LNCAP (cell line): ENCODE results near the gene ARHGAP15.

Experiments
- TF ChIP-seq, protein P1 (sequence below): fragments of 450-650 bp; IDR thresholded peaks from 2 replicates; pipeline ENCODE4 v1.5.1; 2017; ENCODE audit warnings: mild to moderate bottlenecking

The ARHGAP15 gene

DNA sequence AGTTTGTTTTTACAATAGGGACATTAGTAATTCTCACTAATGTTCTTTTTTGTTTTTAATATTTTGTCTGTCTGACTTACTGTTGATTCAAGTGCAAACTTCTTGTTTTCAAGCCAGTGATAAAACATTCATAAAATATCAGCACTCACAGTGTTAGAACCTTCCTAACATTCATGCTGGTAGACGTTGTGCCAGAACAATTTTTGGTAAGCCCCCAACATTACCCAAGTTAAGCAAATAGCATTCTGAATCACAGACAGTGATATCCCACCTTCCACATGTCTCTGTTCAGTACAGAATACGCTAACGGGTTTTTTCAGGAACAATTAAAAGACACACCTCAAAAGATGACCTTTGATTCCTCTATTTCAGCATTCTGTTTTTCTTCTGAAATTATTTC is 390.3 kb downstream of the ARHGAP15 start:
- TF ChIP-seq, protein P1, sequence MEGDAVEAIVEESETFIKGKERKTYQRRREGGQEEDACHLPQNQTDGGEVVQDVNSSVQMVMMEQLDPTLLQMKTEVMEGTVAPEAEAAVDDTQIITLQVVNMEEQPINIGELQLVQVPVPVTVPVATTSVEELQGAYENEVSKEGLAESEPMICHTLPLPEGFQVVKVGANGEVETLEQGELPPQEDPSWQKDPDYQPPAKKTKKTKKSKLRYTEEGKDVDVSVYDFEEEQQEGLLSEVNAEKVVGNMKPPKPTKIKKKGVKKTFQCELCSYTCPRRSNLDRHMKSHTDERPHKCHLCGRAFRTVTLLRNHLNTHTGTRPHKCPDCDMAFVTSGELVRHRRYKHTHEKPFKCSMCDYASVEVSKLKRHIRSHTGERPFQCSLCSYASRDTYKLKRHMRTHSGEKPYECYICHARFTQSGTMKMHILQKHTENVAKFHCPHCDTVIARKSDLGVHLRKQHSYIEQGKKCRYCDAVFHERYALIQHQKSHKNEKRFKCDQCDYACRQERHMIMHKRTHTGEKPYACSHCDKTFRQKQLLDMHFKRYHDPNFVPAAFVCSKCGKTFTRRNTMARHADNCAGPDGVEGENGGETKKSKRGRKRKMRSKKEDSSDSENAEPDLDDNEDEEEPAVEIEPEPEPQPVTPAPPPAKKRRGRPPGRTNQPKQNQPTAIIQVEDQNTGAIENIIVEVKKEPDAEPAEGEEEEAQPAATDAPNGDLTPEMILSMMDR, result no peak

DNA sequence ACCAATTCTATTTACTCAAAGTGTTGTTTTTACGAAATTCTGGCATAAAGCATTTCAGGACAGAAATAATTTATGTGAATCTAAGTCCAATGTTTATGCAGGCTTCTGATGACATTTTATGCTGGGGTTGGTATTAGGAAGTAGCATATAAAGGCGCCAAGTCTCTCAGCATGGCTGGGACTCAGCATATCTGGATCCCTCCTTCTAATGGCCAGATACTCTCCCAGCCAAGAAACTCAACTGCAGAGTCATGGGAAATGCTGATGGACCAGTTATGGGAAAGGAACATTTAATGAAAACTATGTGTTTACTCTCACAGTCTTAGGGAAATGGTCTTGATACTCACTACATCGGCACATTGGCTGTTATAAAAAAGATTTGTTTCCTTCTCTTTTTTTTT is 392.2 kb downstream of the ARHGAP15 start:
- TF ChIP-seq, protein P1, result no peak

DNA sequence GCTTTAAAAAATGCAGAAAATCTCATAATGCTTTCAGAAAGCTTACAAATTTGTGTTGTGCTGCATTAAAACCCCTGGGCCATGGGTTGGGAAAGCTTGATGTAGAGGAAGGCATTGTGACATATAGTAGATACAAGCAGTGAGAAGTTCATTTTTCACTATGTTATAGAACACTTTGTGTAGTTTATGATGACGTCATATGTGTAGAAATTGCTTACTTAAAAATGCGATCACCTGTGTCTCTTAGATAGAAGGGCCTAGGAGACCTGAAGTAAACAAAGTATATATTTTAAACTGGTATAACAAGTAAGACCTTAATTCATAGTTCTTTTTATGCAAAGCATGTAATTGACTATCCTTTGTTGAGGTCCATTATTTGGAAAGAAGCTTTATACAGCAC is 393.5 kb downstream of the ARHGAP15 start:
- TF ChIP-seq, protein P1, result no peak

DNA sequence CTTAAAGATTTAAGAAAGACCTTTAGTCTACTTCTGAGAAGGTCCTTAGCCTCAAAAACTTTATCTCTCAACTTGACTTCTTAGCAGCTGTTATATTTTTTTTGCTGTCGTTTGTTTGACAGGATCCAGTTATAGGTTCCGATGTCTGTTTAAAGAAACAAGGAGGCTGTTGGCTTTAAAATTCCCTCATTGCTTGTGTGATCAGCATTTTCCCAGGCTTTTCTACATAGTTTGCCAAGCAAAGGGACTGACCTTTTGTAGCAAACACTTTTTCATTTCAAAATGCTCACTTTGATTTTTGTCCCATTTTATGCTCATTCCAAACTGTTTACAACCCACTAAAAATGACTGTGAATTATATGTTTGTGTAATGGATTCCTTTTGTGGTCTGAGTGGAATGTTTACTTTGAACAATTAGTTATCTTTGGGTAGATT is 394.9 kb downstream of the ARHGAP15 start:
- TF ChIP-seq, protein P1, result no peak

DNA sequence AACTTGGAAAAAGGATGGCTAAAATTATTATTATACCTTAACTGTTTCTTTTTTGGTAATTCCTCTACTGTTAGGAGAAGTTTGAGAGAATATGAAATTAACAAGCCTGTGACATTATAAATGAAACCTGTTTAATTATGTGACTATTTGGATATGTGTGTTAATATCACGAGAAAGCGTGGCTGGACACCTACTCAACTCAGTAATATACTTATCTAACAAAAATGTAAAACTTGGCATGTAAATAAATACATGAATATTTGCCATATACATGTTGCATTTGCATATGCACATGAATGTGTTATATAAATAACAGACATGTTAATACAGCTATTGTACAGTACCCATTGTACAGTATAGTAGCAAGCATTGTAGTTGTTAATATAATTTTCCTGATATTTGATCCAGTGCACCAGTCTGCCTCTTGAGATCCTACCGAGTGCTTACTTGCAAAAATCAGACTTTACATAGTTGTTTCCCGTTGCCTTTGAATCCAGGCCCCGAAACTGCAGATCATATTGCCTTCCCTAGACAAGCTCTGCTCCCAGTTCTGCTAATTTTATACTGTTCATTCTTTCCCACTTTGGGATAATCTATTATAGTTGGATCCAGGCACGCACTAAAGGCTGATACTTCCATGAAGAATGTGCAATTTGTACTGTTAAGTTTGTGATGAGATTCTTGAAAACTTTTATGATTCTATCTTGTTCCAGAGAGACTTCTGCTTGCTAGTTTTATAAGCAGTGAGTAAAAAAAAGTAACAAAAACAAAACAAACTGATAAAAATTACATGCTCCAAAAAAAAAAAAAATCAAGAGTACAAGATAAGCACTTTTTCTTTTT is 395.6 kb downstream of the ARHGAP15 start:
- TF ChIP-seq, protein P1, result no peak

DNA sequence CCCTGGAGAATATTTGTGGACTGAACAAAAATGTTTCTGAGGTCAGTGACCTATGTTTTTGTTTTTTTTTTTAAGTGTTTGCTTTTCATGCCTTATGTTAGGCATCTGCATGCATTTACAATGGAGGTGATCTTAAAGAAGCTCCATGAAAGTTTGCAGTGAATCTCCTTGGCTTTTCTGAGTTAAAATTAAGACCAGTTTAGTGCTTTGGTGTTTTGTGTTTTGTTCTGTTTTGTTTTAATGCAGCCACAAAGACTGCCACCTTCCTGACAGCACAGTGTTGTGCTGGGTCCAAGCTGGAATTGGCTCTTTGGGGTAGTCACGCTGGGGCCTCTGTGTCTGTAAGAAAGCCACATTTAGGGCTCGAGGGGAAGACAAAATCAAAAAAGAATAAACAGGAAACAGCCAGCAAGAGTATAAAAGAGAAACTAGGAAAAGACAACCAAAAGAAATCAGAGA is 396.2 kb downstream of the ARHGAP15 start:
- TF ChIP-seq, protein P1, result no peak

DNA sequence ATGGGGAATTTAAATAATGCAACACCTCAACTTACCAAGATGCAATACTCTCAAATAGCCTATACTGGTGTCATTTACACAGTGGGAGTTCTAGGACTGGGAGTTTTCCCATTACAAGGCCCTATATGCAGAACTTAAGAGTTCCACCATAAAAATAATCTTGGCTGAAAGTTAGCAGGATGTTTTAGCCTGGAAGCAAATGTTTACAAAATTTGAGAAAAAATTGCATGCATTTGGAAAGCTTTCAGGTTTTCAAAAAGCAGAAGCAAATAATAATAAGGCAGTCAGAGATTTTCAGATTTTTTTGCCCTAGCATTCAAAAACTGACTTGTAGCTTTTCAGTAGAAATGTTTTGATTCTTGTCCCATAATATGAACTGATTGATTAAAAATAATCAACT is 397.3 kb downstream of the ARHGAP15 start:
- TF ChIP-seq, protein P1, result no peak
